Stimulated activated CD4-positive, alpha-beta T cell treated with anti-CD3 and anti-CD28 coated beads, Interleukin-12 subunit alpha, Interleukin-12 subunit beta, amount 100 ng/mL, for 48 hours (primary cell): ENCODE measurements around the gene SLN.

Source experiments
- DNase-seq, 3 donors: peaks; one replicate each; pipeline ENCODE4 v3.0.0-alpha.2; 2020; ENCODE audit warnings: low read depth in 2 of 3, low spot score in 1 of 3

The SLN gene

GRCh38 chr11:107688322-107688918, 23.4 kb downstream of the SLN start:
- DNase-seq: no peak

DNA sequence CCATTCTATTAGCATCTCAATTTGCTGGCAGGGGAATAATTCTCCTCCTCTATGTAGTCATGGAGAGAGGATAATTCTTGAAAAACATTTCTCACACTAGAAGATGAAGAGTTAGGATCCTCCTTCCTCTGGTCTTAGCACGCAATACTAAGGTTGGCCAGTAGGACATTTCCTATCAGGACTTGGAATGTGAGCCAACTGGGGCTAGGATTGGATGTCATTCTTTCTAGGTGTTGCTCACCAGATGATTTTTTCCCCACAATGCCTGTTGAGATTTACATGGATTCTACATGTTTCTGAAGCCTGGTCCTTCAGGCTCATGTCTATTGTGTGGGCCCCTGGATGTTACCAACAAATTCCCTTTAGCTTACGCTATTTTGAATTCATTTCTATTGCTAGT, 28.0 kb downstream of the SLN start:
- peak in 1 of 3 donors; percentile 4 for DNase-seq

DNA sequence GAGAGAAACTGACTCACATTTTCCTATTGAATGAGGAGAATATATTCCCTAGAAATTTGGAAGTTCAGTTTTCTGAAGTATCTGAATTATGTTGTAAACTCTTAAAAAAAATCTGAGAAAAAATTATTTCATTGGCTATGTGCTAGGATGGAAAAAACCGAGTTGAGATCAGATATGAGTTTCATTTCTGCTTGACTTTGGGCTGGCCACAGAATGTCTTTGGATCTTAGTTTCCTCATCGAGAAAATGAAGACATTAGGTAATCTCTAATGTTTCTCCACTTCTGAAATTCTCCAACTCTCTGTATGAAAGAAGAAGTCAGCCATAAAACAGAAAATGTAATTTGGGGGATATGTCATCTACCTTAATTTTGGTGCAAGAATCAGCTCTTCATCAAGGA, 28.8 kb downstream of the SLN start:
- DNase-seq: no peak

DNA sequence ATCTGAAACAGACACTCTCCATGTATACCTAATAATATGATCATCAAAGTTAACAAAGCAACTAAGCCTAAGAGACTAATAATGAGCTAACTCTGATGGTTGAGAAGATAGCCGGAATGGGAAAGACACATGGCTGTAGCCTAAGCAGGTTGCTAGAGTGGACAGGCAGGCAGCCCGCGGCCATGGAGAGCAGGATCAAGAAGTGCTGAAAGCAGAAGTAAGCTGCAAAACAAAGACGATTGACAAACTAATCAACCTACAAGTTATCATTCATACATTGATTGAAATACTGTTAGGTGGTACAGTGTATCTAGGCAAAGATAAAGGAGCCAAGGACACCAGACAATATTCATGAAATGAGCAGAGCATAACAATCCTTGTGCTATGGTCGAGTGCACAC, 29.3 kb downstream of the SLN start:
- DNase-seq: no peak

- no peak for DNase-seq
Measured at GRCh38 chr11:107682171-107682570, 29.7 kb downstream of the SLN start.

DNA sequence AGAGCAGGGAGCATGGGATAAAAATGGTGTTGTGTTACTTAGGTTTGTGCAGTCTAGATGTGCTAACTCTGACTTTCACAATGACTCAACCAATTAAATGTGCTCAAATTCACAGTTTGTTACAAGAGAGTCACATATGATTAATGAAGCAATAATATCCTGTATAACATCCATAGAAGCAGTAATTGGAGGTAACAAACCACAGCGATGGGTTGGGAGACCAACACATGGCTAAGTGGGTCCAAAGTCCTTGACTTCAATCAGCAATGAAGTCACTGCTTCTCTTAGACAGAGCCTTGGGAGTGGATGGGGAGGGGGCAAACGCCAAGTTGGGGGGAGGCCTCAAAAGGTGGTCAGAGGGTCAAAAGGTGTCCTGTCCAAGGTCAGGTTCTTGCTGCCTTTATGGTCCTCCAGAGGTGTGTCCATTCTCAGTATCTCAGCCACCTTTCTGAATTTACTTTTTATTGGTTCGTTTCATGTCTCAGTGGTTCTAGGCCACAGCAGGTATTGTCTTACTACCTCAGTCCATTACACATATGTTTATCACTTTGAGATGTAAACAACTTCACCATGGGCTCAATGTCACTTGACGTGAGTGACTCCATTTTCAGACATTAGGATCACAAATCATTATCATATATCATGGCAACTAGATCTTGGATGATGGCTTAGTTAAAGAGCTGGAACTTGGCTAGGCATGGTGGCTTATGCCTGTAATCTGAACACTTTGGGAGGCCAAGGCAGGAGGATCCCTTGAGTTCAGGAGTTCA, 32.4 kb downstream of the SLN start:
- DNase-seq: no peak

- no peak for DNase-seq
Measured at GRCh38 chr11:107678632-107678971, 33.3 kb downstream of the SLN start.

- DNase-seq: no peak
Measured at GRCh38 chr11:107677924-107678631, 33.8 kb downstream of the SLN start.

DNA sequence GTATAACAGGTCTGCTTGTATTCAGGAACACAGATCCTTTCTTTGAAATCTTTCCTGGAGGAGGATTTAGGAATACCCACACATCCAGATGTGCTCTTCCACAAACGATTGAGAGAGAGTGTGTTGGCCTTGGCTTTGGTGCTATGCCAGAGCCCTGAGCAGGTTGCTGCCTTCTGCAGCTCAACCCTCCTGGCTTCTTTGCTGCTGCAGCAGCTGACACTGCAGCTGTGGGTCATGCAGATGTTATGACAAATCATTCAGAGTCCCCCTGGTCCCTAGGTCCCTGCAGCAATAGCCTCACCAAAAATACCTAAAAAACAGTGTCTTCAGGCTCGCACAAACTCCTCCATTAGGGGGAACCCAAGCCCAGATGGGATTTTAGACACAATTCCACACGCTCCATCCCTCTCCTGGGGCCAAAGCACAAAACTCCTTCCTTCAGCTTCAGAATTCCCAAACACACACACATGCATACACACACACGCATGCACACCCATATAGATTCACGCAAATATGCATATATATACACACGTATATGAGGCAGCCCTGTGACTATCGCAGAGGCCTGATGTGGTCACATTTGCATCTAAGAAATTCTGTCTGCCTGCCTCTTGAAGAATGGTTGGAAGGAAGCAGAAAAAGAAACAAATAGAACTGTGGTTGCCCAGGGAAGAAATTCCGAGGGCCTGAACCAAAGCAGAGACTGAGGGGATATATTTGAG, 35.4 kb downstream of the SLN start:
- no peak for DNase-seq

- DNase-seq: no peak
Measured at GRCh38 chr11:107675902-107676301, 36.0 kb downstream of the SLN start.

DNA sequence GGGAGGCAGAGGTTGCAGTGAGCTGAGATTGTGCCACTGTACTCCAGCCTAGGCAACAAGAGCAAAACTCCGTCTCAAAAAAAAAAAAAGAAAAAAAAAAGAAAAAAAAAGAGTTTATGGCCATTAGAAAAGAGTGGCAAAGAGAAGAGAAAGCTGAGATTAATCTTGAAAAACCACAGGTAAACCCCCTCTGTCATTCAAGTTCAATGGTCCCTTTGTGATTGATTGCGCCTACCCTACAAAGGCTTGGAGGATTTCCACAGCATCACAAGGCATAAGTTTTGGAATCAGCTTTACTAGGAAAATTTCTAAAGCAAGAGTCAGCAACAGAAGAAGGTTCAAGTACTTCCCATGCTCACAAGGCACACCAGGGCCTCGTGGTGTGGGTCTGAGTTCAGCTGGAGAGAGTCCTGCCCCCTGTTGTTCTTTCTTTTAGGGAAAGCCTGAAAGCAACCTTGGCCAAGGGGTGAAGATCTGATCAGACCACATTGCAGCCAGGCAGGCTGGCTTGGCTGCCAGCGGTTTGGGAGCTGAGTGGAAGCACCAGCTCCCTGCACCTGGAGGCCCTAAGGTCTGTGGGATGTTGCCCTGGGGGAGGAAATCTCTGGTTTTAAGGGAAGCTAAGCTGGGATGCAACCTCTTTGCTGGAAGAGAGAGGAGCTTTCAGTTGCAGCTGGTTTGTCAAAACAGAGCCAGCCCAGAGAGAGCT, 41.8 kb downstream of the SLN start:
- DNase-seq: no peak

GRCh38 chr11:107669191-107669740, 42.6 kb downstream of the SLN start:
- no peak for DNase-seq

DNA sequence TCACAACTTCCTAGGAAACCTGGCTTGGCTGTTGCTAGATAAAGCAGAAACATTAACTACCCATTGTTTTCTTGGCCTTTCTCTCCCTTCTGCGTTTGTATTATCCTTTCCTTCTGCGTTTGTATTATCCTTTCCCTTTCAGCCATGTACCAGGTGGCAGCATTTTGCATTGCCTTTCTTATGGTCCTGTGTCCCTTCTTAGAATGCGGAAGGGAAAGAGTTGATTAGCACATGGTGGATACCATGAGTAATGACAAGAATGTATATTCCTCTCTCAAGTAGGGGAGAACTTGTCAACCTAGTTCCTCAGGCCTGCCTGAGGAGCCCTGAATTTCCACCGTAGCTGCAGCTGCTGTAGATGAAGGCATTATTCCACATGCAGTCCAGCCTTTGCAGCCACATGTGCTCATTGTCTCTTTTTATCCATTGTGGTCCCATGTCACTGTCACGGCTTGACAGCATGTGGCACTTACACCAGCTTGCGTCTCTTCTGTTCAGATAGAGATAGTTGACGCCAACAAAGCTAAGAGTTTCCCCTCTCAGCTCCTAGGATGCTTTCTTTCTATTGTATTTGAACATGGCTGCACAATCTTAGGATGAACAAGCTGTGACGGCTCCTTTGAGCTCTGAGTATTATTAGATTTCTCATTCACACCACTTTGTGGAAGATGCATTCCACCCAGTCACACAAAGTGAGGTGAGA, 44.8 kb downstream of the SLN start:
- no peak for DNase-seq

GRCh38 chr11:107665018-107665417, 46.8 kb downstream of the SLN start:
- no peak for DNase-seq

GRCh38 chr11:107661656-107662055, 50.2 kb downstream of the SLN start:
- DNase-seq: no peak

DNA sequence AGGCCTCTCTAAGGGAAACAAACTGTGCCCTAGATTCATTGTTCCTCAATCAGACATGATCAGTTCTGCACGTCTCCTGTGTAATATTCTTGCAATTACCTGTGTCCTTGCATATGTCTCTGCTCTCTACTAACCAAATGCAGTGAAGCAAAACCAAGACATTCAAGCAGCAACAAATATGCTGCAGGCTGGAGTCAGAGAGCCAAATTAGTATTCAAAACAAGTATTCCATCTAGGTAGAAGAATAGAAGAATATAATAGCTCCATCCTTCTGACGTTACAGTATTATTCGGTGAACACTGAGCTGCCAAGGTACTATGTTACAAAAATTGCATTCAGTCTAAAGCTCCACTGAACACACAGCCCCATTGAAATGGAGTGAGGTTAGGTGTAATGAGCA, 51.8 kb downstream of the SLN start:
- no peak for DNase-seq

GRCh38 chr11:107659310-107659709, 52.5 kb downstream of the SLN start:
- DNase-seq: no peak
